Esophagus squamous epithelium (tissue), 4 donors: ENCODE data around the gene SENP7.

Experiments
- CTCF ChIP-seq, 6 experiments: fragments of 450-650 bp in 4 of 6; fragments of 200-600 bp in 2 of 6; sonication (generic) in 2 of 6; IDR thresholded peaks; one replicate each; pipeline ENCODE4 v1.5.1; 2016 to 2019; ENCODE audit warnings: antibody characterized with exemption in 6 of 6, mild to moderate bottlenecking in 4 of 6, moderate library complexity in 4 of 6
- POLR2A ChIP-seq, 4 donors: fragments of 450-650 bp; IDR thresholded peaks; one replicate each; pipeline ENCODE4 v1.6.1; 2017; ENCODE audit warnings: antibody characterized with exemption in 4 of 4, mild to moderate bottlenecking in 4 of 4, moderate library complexity in 3 of 4

- TF ChIP-seq CTCF (IDR thresholded peaks at IDR 0.05) (no peak), POLR2A (IDR thresholded peaks at IDR 0.05) (no peak)
Observed at GRCh38 chr3:101542957-101543356, 29.9 kb upstream of the SENP7 start.
